HEK293 (cell line): ENCODE data around the gene NPRL2.
A peak's percentile ranks its signal among the peaks of the same experiment; 100 is the strongest.

Experiments
- CTCF ChIA-PET: fragments of 350-600 bp; formaldehyde crosslinking; extraction: SDS; loops from one replicate; lab custom pipeline; 2021; ENCODE audit warnings: antibody characterized with exemption; lab: Yijun Ruan, JAX
- POLR2A ChIA-PET: fragments of 300-600 bp; formaldehyde crosslinking; extraction: SDS; loops from one replicate; lab custom pipeline; 2020; ENCODE audit warnings: antibody characterized with exemption, inconsistent platforms; lab: Yijun Ruan, JAX
- H3K27ac ChIP-seq: fragments of 200-500 bp; sonication (Bioruptor generic); 2 replicates; pipeline ENCODE4 v1.5.1; 2014; ENCODE audit warnings: low read depth, low read length, control low read depth, inconsistent platforms; ENCODE audit errors: extremely low read depth
- H3K36me3 ChIP-seq, 2 experiments: fragments of 200-500 bp in 1 of 2; sonication (Bioruptor generic) in 1 of 2; 1 replicate in 1 of 2; 2 replicates in 1 of 2; pipeline ENCODE4 v1.5.1; 2014 to 2017; ENCODE audit warnings: inconsistent platforms in 2 of 2, low read length in 2 of 2; ENCODE audit not compliant: control insufficient read depth in 2 of 2, insufficient read depth in 1 of 2
- H3K4me1 ChIP-seq: fragments of 200-500 bp; sonication (Bioruptor generic); 2 replicates; pipeline ENCODE4 v1.5.1; 2014; ENCODE audit warnings: mild to moderate bottlenecking, low read length, inconsistent platforms; ENCODE audit not compliant: control insufficient read depth, insufficient read depth
- H3K4me3 ChIP-seq: 2 replicates; pipeline ENCODE4 v1.5.1; 2011; ENCODE audit warnings: low read depth, mild to moderate bottlenecking, control low read depth, low read length, moderate library complexity
- H3K9me3 ChIP-seq: fragments of 200-500 bp; sonication (Bioruptor generic); 2 replicates; pipeline ENCODE4 v1.5.1; 2014; ENCODE audit warnings: low read depth, low read length, inconsistent platforms; ENCODE audit not compliant: control insufficient read depth, insufficient read depth
- GLIS1 ChIP-seq: fragments of 450-650 bp; formaldehyde crosslinking; IDR thresholded peaks from 2 replicates; pipeline ENCODE4 v1.5.1; 2016; ENCODE audit warnings: missing biosample characterization, missing genetic modification characterization
- GLIS2 ChIP-seq: fragments of 450-650 bp; formaldehyde crosslinking; IDR thresholded peaks from 2 replicates; pipeline ENCODE4 v1.5.1; 2016; ENCODE audit warnings: missing biosample characterization, missing genetic modification characterization
- MZF1 ChIP-seq: fragments of 450-650 bp; formaldehyde crosslinking; IDR thresholded peaks from 2 replicates; pipeline ENCODE4 v1.5.1; 2017; ENCODE audit warnings: missing biosample characterization, missing genetic modification characterization, borderline replicate concordance
- SCRT2 ChIP-seq: fragments of 450-650 bp; formaldehyde crosslinking; IDR thresholded peaks from 2 replicates; pipeline ENCODE4 v1.5.1; 2016; ENCODE audit warnings: missing biosample characterization, missing genetic modification characterization
- ZIC2 ChIP-seq: fragments of 450-650 bp; formaldehyde crosslinking; IDR thresholded peaks from 2 replicates; pipeline ENCODE4 v1.5.1; 2016; ENCODE audit warnings: missing biosample characterization, missing genetic modification characterization
- ZNF138 ChIP-seq: fragments of 450-650 bp; formaldehyde crosslinking; IDR thresholded peaks from 2 replicates; pipeline ENCODE4 v1.5.1; 2016; ENCODE audit warnings: missing biosample characterization, missing genetic modification characterization, borderline replicate concordance
- ZNF146 ChIP-seq: fragments of 450-650 bp; formaldehyde crosslinking; IDR thresholded peaks from 2 replicates; pipeline ENCODE4 v1.5.1; 2016; ENCODE audit warnings: missing biosample characterization, missing genetic modification characterization
- ZNF24 ChIP-seq: fragments of 450-650 bp; formaldehyde crosslinking; IDR thresholded peaks from 2 replicates; pipeline ENCODE4 v1.5.1; 2016; ENCODE audit warnings: missing biosample characterization, missing genetic modification characterization
- ZNF404 ChIP-seq: fragments of 450-650 bp; formaldehyde crosslinking; IDR thresholded peaks from 2 replicates; pipeline ENCODE4 v1.5.1; 2017; ENCODE audit warnings: missing biosample characterization, missing genetic modification characterization
- ZNF426 ChIP-seq: fragments of 450-650 bp; formaldehyde crosslinking; IDR thresholded peaks from 2 replicates; pipeline ENCODE4 v1.5.1; 2017; ENCODE audit warnings: missing biosample characterization, missing genetic modification characterization, mild to moderate bottlenecking, inconsistent platforms, moderate library complexity
- ZNF473 ChIP-seq: fragments of 450-650 bp; formaldehyde crosslinking; IDR thresholded peaks from 2 replicates; pipeline ENCODE4 v1.5.1; 2017; ENCODE audit warnings: missing biosample characterization, missing genetic modification characterization
- ZNF48 ChIP-seq: fragments of 450-650 bp; formaldehyde crosslinking; IDR thresholded peaks from 2 replicates; pipeline ENCODE4 v1.5.1; 2016; ENCODE audit warnings: missing biosample characterization, missing genetic modification characterization
- ZNF624 ChIP-seq: fragments of 450-650 bp; formaldehyde crosslinking; IDR thresholded peaks from 2 replicates; pipeline ENCODE4 v1.5.1; 2017; ENCODE audit warnings: missing biosample characterization, missing genetic modification characterization
- ZNF791 ChIP-seq: fragments of 450-650 bp; formaldehyde crosslinking; IDR thresholded peaks from 2 replicates; pipeline ENCODE4 v1.5.1; 2016; ENCODE audit warnings: missing biosample characterization, missing genetic modification characterization
- ZNF830 ChIP-seq: fragments of 450-650 bp; IDR thresholded peaks from 2 replicates; pipeline ENCODE4 v1.5.0; 2018; ENCODE audit warnings: missing biosample characterization, missing genetic modification characterization, low read depth, mild to moderate bottlenecking, moderate library complexity
- ZSCAN30 ChIP-seq: fragments of 450-650 bp; IDR thresholded peaks from 2 replicates; pipeline ENCODE4 v1.5.1; 2018; ENCODE audit warnings: missing biosample characterization, mild to moderate bottlenecking, missing genetic modification characterization, moderate library complexity
- TF ChIP-seq, protein P1 (sequence below): fragments of 450-650 bp; IDR thresholded peaks from 2 replicates; pipeline ENCODE4 v1.5.1; 2018; ENCODE audit warnings: missing biosample characterization, mild to moderate bottlenecking, missing genetic modification characterization
- TF ChIP-seq, protein P2 (sequence below): fragments of 450-650 bp; formaldehyde crosslinking; IDR thresholded peaks from 2 replicates; pipeline ENCODE4 v1.5.1; 2016; ENCODE audit warnings: missing biosample characterization, missing genetic modification characterization

Gene NPRL2

GRCh38 chr3:50340448-50341329 is 9.9 kb downstream of the NPRL2 start, which contains the start of gene RASSF1:
Gene RASSF1 (minus strand): TSS chr3:50340836. CDS start chr3:50340805, 31 bp downstream.
- no peak for TF ChIP-seq ZNF48
- TF ChIP-seq ZNF791 (tag by site-specific recombination), result no peak
- TF ChIP-seq, protein P1, sequence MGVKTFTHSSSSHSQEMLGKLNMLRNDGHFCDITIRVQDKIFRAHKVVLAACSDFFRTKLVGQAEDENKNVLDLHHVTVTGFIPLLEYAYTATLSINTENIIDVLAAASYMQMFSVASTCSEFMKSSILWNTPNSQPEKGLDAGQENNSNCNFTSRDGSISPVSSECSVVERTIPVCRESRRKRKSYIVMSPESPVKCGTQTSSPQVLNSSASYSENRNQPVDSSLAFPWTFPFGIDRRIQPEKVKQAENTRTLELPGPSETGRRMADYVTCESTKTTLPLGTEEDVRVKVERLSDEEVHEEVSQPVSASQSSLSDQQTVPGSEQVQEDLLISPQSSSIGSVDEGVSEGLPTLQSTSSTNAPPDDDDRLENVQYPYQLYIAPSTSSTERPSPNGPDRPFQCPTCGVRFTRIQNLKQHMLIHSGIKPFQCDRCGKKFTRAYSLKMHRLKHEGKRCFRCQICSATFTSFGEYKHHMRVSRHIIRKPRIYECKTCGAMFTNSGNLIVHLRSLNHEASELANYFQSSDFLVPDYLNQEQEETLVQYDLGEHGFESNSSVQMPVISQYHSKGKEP (tag by site-specific recombination), result no peak
- TF ChIP-seq MZF1, result no peak
- TF ChIP-seq ZNF830, result no peak
- POLR2A ChIA-PET, result interaction anchor here (1.3 kb wide), 1 partner anchor 13 kb away, joined by 3 read pairs; the partner anchor contains the start of gene TUSC2
- Histone ChIP-seq H3K4me1 (no peaks in the 10 kb centered on the region; the same call in 1 of the 2 replicates), H3K9me3 (no peaks in the 10 kb centered on the region), H3K27ac (no peak within 1 kb of the TSS), H3K36me3 (peaks cover 0 to 26% of the 10 kb centered on the region in 2 experiments; a peak in 2 of 3 replicates), H3K4me3 (no peak within 1 kb of the TSS)
- CTCF ChIA-PET, result no interaction called here

GRCh38 chr3:50340147-50340447 is 10.5 kb downstream of the NPRL2 start:
- ChIA-PET POLR2A (interaction anchor here (1.3 kb wide), 1 partner anchor 12 kb away, joined by 3 read pairs; the partner anchor contains the start of gene TUSC2), CTCF (no interaction called here)
- no peak for TF ChIP-seq ZNF24 (tag by site-specific recombination)
- TF ChIP-seq ZSCAN30 (tag by site-specific recombination), result no peak
- no peak for TF ChIP-seq ZNF404 (tag by site-specific recombination)
- no peak for TF ChIP-seq GLIS2 (tag by site-specific recombination)
- no peak for TF ChIP-seq ZNF426 (tag by site-specific recombination)
- TF ChIP-seq, protein P2, sequence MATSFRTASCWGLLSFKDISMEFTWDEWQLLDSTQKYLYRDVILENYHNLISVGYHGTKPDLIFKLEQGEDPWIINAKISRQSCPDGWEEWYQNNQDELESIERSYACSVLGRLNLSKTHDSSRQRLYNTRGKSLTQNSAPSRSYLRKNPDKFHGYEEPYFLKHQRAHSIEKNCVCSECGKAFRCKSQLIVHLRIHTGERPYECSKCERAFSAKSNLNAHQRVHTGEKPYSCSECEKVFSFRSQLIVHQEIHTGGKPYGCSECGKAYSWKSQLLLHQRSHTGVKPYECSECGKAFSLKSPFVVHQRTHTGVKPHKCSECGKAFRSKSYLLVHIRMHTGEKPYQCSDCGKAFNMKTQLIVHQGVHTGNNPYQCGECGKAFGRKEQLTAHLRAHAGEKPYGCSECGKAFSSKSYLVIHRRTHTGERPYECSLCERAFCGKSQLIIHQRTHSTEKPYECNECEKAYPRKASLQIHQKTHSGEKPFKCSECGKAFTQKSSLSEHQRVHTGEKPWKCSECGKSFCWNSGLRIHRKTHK (tag by site-specific recombination), result no peak
- no peak for TF ChIP-seq ZNF624 (tag by site-specific recombination)
- TF ChIP-seq ZNF473, result no peak
- TF ChIP-seq ZNF146 (tag by site-specific recombination), result no peak
- Histone ChIP-seq H3K4me3 (no peak overlapping the region), H3K4me1 (no peaks in the 10 kb centered on the region; the same call in 1 of the 2 replicates), H3K36me3 (peaks cover 0 to 25% of the 10 kb centered on the region in 2 experiments; a peak in 2 of 3 replicates), H3K27ac (no peak overlapping the region), H3K9me3 (no peaks in the 10 kb centered on the region)

GRCh38 chr3:50339485-50340146 is 11.0 kb downstream of the NPRL2 start:
- TF ChIP-seq ZNF138 (tag by site-specific recombination) (no peak), ZIC2 (peak; percentile 59), SCRT2 (tag by site-specific recombination) (peak; percentile 61; the same call in 1 of the 2 replicates), GLIS1 (tag by site-specific recombination) (peak; percentile 43)
- ChIA-PET POLR2A (interaction anchor here (1.3 kb wide), 1 partner anchor 12 kb away, joined by 3 read pairs; the partner anchor contains the start of gene TUSC2), CTCF (no interaction called here)
- Histone ChIP-seq H3K4me3 (no peak overlapping the region), H3K9me3 (no peaks in the 10 kb centered on the region), H3K27ac (no peak overlapping the region), H3K36me3 (peaks cover 0 to 21% of the 10 kb centered on the region in 2 experiments; a peak in 2 of 3 replicates), H3K4me1 (no peaks in the 10 kb centered on the region; the same call in 1 of the 2 replicates)
